Activated CD4-positive, alpha-beta T cell treated with anti-CD3 and anti-CD28 coated beads for 36 hours (primary cell): Measurements from ENCODE around the gene DCDC1. TPM values are rescaled to one million over a fixed set of nuclear protein-coding genes. Genes with fewer than 3 reads are reported as not detected.
A peak's percentile ranks its signal among the peaks of the same experiment; 100 is the strongest.

ENCODE experiments used
- ATAC-seq: fragments of 200-7000 bp; cut with Tn5 transposase; one replicate; pipeline ENCODE4 v1.10.0; 2021; ENCODE audit warnings: mild to moderate bottlenecking, moderate library complexity
- CTCF ChIA-PET: fragments of 350-600 bp; sonication (Branson Sonifier 250); formaldehyde crosslinking; loops from one replicate; lab custom pipeline; 2021; ENCODE audit warnings: antibody characterized with exemption; lab: Charles Lee
- POLR2A ChIA-PET: fragments of 350-600 bp; sonication (Branson Sonifier 250); formaldehyde crosslinking; loops from one replicate; lab custom pipeline; 2021; ENCODE audit warnings: antibody characterized with exemption, inconsistent platforms; lab: Charles Lee
- DNase-seq: peaks from one replicate; pipeline ENCODE4 v3.0.0-alpha.2; 2020
- H3K27ac Mint-ChIP-seq: one replicate; pipeline ENCODE4 v1.8.0; 2021; ENCODE audit warnings: mixed read lengths
- H3K27me3 Mint-ChIP-seq: one replicate; pipeline ENCODE4 v1.8.0; 2021; ENCODE audit warnings: mixed read lengths
- H3K36me3 Mint-ChIP-seq: one replicate; pipeline ENCODE4 v1.8.0; 2021; ENCODE audit warnings: low read depth, mixed read lengths
- H3K4me1 Mint-ChIP-seq: one replicate; pipeline ENCODE4 v1.8.0; 2021; ENCODE audit warnings: mixed read lengths
- H3K4me3 Mint-ChIP-seq: one replicate; pipeline ENCODE4 v1.8.0; 2021; ENCODE audit warnings: mild to moderate bottlenecking, moderate library complexity, mixed read lengths
- H3K9me3 Mint-ChIP-seq: one replicate; pipeline ENCODE4 v1.8.0; 2021; ENCODE audit warnings: low read depth, mixed read lengths
- intact Hi-C, 2 experiments: fragments of 100-400 bp; cut with DNase I in 1 of 2; cut with micrococcal nuclease in 1 of 2; formaldehyde crosslinking; loops; one replicate each; pipeline versions ENCODE4 v1.14.2 to v1.15.1; 2022 to 2024; cut with DNase I, micrococcal nuclease
- total RNA-seq, 2 experiments: library from RNA; stranded (reverse); gene quantifications; one replicate each; pipeline ENCODE4 v1.2.3, GENCODE V29; 2021

Gene DCDC1
- total RNA-seq, 2 experiments from 2014 or later, result 0.23 to 0.32 TPM

- no peaks in the 10 kb centered on the region for H3K27me3 Mint-ChIP-seq
- CTCF ChIA-PET, result no interaction called here
- H3K27ac Mint-ChIP-seq, result no peak overlapping the region
- no peak overlapping the region for H3K4me3 Mint-ChIP-seq
- H3K4me1 Mint-ChIP-seq, result peaks cover 7% of the 10 kb centered on the region
- no peak for ATAC-seq
- H3K36me3 Mint-ChIP-seq, result peaks cover 4% of the 10 kb centered on the region
- no peaks in the 10 kb centered on the region for H3K9me3 Mint-ChIP-seq
- intact Hi-C loops, result no loop called here
- POLR2A ChIA-PET, result no interaction called here
- no peak for DNase-seq
Measured at GRCh38 chr11:31383116-31383515, 13.6 kb upstream of the DCDC1 start.

GRCh38 chr11:31375879-31376278 is 6.3 kb upstream of the DCDC1 start:
- ChIA-PET CTCF (interaction anchor here (0.8 kb wide), 1 partner anchor 29 kb away, joined by 3 read pairs; no protein-coding TSS in a partner anchor), POLR2A (no interaction called here)
- H3K36me3 Mint-ChIP-seq, result peaks cover 29% of the 10 kb centered on the region
- peak; percentile 78 for ATAC-seq
- H3K27ac Mint-ChIP-seq, result no peak overlapping the region
- H3K27me3 Mint-ChIP-seq, result no peaks in the 10 kb centered on the region
- intact Hi-C loops, result no loop called here
- peaks cover 2% of the 10 kb centered on the region for H3K9me3 Mint-ChIP-seq
- DNase-seq, result peak; percentile 43
- peaks cover 35% of the 10 kb centered on the region for H3K4me1 Mint-ChIP-seq
- H3K4me3 Mint-ChIP-seq, result no peak overlapping the region

- ATAC-seq (no peak), DNase-seq (peak; percentile 8)
- H3K36me3 Mint-ChIP-seq, result peaks cover 2% of the 10 kb centered on the region
- no peaks in the 10 kb centered on the region for H3K9me3 Mint-ChIP-seq
- H3K4me1 Mint-ChIP-seq, result peaks cover 34% of the 10 kb centered on the region
- H3K27me3 Mint-ChIP-seq, result peaks cover 4% of the 10 kb centered on the region
- H3K27ac Mint-ChIP-seq, result no peak overlapping the region
- CTCF ChIA-PET, result interaction anchor here (0.7 to 1.2 kb wide), 2 partner anchors 11 to 25 kb away, joined by 3 read pairs; no protein-coding TSS in a partner anchor
- POLR2A ChIA-PET, result no interaction called here
- intact Hi-C loops, result loop anchor here (5.0 to 10.0 kb wide), 2 partner anchors 1042 to 1044 kb away; partner anchors contain the start of gene ARL14EP (in 2 of the 2)
- no peak overlapping the region for H3K4me3 Mint-ChIP-seq
Measured at GRCh38 chr11:31366795-31367194, 2.7 kb downstream of the DCDC1 start.

GRCh38 chr11:31361743-31362142 is 7.8 kb downstream of the DCDC1 start:
- intact Hi-C loops, result loop anchor here in 1 of 2 experiments (10.0 kb wide), 1 partner anchor 1037 kb away; the partner anchor contains the start of gene ARL14EP
- H3K4me1 Mint-ChIP-seq, result peaks cover 18% of the 10 kb centered on the region
- no peak for ATAC-seq
- H3K4me3 Mint-ChIP-seq, result no peak overlapping the region
- no peaks in the 10 kb centered on the region for H3K36me3 Mint-ChIP-seq
- H3K9me3 Mint-ChIP-seq, result no peaks in the 10 kb centered on the region
- no peak for DNase-seq
- ChIA-PET POLR2A (no interaction called here), CTCF (no interaction called here)
- no peak overlapping the region for H3K27ac Mint-ChIP-seq
- peaks cover 4% of the 10 kb centered on the region for H3K27me3 Mint-ChIP-seq

- ChIA-PET CTCF (interaction anchor here (0.6 kb wide), 1 partner anchor 12 kb away, joined by 3 read pairs; no protein-coding TSS in a partner anchor), POLR2A (no interaction called here)
- ATAC-seq (no peak), DNase-seq (no peak)
- Mint-ChIP-seq H3K9me3 (no peaks in the 10 kb centered on the region), H3K4me3 (no peak overlapping the region), H3K27ac (no peak overlapping the region), H3K27me3 (peaks cover 5% of the 10 kb centered on the region), H3K4me1 (peaks cover 3% of the 10 kb centered on the region), H3K36me3 (no peaks in the 10 kb centered on the region)
- intact Hi-C loops, result no loop called here
Measured at GRCh38 chr11:31355817-31356216, 13.7 kb downstream of the DCDC1 start.

GRCh38 chr11:31355131-31355530 is 14.4 kb downstream of the DCDC1 start:
- H3K27ac Mint-ChIP-seq, result no peak overlapping the region
- DNase-seq (no peak), ATAC-seq (no peak)
- ChIA-PET POLR2A (no interaction called here), CTCF (interaction anchor here (0.6 kb wide), 1 partner anchor 12 kb away, joined by 3 read pairs; no protein-coding TSS in a partner anchor)
- H3K9me3 Mint-ChIP-seq, result no peaks in the 10 kb centered on the region
- intact Hi-C loops, result no loop called here
- H3K4me1 Mint-ChIP-seq, result no peaks in the 10 kb centered on the region
- H3K4me3 Mint-ChIP-seq, result no peak overlapping the region
- peaks cover 5% of the 10 kb centered on the region for H3K27me3 Mint-ChIP-seq
- no peaks in the 10 kb centered on the region for H3K36me3 Mint-ChIP-seq

- Mint-ChIP-seq H3K4me3 (no peak overlapping the region), H3K4me1 (no peaks in the 10 kb centered on the region), H3K27ac (no peak overlapping the region), H3K36me3 (no peaks in the 10 kb centered on the region), H3K9me3 (no peaks in the 10 kb centered on the region), H3K27me3 (peaks cover 7% of the 10 kb centered on the region)
- POLR2A ChIA-PET, result no interaction called here
- DNase-seq, result no peak
- CTCF ChIA-PET, result no interaction called here
- ATAC-seq, result no peak
- intact Hi-C loops, result no loop called here
Measured at GRCh38 chr11:31351168-31351567, 18.4 kb downstream of the DCDC1 start.

- Mint-ChIP-seq H3K36me3 (no peaks in the 10 kb centered on the region), H3K27me3 (peaks cover 13% of the 10 kb centered on the region), H3K27ac (no peak overlapping the region), H3K4me3 (no peak overlapping the region), H3K4me1 (no peaks in the 10 kb centered on the region), H3K9me3 (no peaks in the 10 kb centered on the region)
- POLR2A ChIA-PET, result interaction anchor here (0.6 kb wide), 1 partner anchor 288 kb away, joined by 3 read pairs; no protein-coding TSS in a partner anchor
- ATAC-seq, result no peak
- intact Hi-C loops, result no loop called here
- CTCF ChIA-PET, result interaction anchor here (0.7 to 1.0 kb wide), 3 partner anchors 13 to 26 kb away, joined by 3 read pairs; no protein-coding TSS in a partner anchor
- peak; percentile 17 for DNase-seq
Measured at GRCh38 chr11:31340903-31341572, 28.5 kb downstream of the DCDC1 start.

GRCh38 chr11:31337806-31338205 is 31.7 kb downstream of the DCDC1 start:
- H3K9me3 Mint-ChIP-seq, result no peaks in the 10 kb centered on the region
- no peak for ATAC-seq
- no peaks in the 10 kb centered on the region for H3K4me1 Mint-ChIP-seq
- DNase-seq, result no peak
- no peaks in the 10 kb centered on the region for H3K36me3 Mint-ChIP-seq
- ChIA-PET CTCF (no interaction called here), POLR2A (no interaction called here)
- no peak overlapping the region for H3K4me3 Mint-ChIP-seq
- H3K27ac Mint-ChIP-seq, result no peak overlapping the region
- H3K27me3 Mint-ChIP-seq, result peaks cover 10% of the 10 kb centered on the region
- intact Hi-C loops, result no loop called here

GRCh38 chr11:31328697-31329096 is 40.8 kb downstream of the DCDC1 start:
- H3K27ac Mint-ChIP-seq, result no peak overlapping the region
- no peaks in the 10 kb centered on the region for H3K36me3 Mint-ChIP-seq
- no peak for ATAC-seq
- peaks cover 5% of the 10 kb centered on the region for H3K27me3 Mint-ChIP-seq
- DNase-seq, result no peak
- H3K9me3 Mint-ChIP-seq, result no peaks in the 10 kb centered on the region
- H3K4me1 Mint-ChIP-seq, result peaks cover 2% of the 10 kb centered on the region
- H3K4me3 Mint-ChIP-seq, result no peak overlapping the region
- CTCF ChIA-PET, result interaction anchor here (1.4 kb wide), 1 partner anchor 12 kb away, joined by 3 read pairs; no protein-coding TSS in a partner anchor
- intact Hi-C loops, result no loop called here
- POLR2A ChIA-PET, result no interaction called here

GRCh38 chr11:31327417-31327816 is 42.1 kb downstream of the DCDC1 start:
- ChIA-PET POLR2A (no interaction called here), CTCF (interaction anchor here (1.4 kb wide), 1 partner anchor 13 kb away, joined by 3 read pairs; no protein-coding TSS in a partner anchor)
- no peak for ATAC-seq
- peaks cover 2% of the 10 kb centered on the region for H3K4me1 Mint-ChIP-seq
- H3K36me3 Mint-ChIP-seq, result no peaks in the 10 kb centered on the region
- H3K27ac Mint-ChIP-seq, result no peak overlapping the region
- intact Hi-C loops, result no loop called here
- no peaks in the 10 kb centered on the region for H3K9me3 Mint-ChIP-seq
- H3K4me3 Mint-ChIP-seq, result no peak overlapping the region
- H3K27me3 Mint-ChIP-seq, result peaks cover 3% of the 10 kb centered on the region
- DNase-seq, result no peak
